NCI-H1105 (cell line): Measurements from ENCODE around the gene FBXL7.

Source experiments
- DNase-seq: peaks from one replicate; lab custom pipeline; 2025; lab: John Stamatoyannopoulos, UW

Gene FBXL7

DNA sequence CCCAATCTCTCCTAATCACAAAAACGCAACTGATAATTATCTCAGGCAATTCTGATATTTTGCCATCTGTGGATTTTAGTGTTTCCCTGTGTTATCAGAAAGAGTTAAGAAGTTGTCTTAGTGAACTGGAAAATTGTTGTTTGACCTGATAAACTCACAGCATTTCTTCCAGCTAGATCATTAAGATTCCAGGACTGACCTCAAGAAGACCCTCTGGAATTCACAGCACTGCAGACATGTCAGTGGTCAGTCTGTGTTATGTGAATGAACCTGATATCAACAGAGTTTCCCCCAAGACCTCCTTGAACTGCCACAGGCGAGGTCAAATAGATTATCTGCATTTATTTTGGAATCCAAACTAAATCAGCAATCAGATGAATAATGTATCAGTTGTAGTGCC lies 174.7 kb downstream of the FBXL7 start:
- DNase-seq = no peak

DNA sequence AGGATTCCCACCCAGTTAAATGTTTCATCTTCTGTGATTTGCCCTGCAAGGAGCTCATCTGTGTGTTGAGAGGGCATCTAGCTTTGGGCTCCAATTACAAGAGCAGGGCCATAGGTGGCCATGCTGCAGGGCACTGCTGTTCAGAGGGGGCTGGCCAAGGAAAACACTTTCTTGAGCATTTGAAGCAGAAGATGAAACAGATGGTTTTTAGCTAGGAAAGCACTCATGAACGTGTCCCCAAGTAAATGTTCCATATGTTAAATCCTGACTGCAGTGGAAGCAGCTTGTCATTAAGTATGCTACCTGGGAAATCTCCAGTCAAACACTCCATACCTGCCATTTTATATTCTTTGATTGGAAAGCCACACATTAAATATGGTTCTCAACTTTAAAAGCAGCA lies 176.6 kb downstream of the FBXL7 start:
- DNase-seq = no peak

DNA sequence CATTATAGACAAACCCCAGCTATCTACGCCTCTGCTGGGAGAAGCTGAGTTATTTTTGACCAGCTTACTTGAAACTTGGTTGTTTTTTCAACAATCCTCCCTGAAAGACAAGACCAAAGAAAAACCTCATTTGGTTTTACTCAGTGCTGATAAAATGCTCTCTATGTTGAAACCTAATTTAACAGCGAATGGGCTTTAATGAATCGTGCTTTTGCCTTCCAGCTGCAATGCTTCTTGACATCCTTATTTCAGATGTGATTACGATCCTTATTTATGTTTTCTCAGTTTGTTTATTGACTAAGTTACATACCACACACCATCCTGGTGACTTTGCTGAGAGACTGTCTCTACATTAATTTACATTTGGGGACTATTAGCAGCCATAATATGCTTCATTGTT lies 179.2 kb downstream of the FBXL7 start:
- no peak for DNase-seq

DNA sequence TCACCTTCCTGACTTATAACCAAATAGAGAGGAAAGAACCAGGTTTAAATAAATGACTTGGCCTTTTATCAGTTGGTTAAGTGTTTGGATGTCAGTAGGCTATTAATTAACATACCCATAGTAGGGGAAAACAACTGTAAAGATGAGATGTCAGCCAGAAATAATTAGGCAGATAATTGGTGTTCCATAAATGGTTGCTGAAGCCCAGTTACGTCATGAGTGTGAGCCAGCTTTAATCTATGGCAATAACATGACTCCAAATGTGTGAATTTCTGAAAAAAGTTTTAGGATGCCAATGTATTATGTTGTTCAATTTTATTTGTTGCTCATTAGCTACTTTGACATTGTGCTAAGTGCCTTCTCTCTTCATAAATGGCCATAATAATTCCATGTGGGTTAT lies 180.5 kb downstream of the FBXL7 start:
- no peak for DNase-seq

DNA sequence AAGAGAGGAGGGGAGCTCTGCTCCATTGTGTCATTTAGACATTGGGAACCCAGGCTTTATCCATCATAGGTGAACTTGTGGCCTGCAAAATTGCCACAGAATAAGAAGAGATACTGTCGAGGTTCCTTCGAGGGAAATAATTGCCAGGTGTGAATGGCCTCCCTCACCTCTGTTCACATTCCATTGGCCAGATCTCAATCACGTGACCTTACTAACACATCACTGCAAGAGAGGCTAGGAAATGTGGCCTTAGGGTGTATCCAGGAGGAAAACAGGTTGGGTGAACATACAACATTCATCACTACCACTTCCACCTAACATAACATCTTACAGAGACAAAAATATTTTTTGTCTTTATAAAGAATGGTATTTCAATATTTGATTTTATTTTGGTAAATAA lies 182.1 kb downstream of the FBXL7 start:
- no peak for DNase-seq

DNA sequence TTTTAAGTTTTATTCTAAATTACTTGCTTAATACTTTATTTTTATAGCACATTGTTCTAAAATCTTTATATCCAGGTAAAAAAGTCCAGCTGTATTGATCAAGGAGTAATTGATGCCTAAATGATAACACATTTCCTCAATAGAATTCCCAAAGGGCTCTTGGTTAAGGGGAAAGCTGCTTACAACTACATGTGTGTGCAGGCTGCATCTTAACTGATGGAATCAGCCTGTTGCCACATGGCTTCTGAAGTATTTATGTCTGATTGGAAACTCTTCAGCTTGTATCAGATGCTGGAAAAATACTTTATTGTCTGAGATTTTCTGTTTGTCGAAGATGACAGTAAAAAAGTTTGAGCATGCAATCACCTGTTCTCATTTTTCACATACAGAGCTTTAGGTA lies 182.6 kb downstream of the FBXL7 start:
- no peak for DNase-seq

DNA sequence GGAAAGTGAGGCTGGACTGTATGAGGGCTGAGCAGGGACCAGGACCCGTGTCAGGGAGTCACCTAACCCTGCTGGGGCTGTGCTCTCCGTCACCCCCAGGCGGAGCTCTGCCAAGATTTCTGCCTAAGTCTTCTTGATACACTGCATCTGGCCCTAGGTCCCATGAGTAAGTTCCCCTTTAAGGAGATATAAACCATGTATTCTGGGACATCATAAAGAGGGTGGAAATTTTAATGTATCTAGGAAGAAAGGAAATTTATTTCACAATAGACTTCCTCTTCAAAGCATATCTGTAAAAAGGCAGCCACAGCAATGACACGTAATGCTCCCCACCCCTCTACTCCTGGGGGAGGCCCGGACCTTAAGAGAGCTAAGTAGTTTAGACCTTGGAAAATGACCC lies 183.4 kb downstream of the FBXL7 start:
- DNase-seq = peak; percentile 17

DNA sequence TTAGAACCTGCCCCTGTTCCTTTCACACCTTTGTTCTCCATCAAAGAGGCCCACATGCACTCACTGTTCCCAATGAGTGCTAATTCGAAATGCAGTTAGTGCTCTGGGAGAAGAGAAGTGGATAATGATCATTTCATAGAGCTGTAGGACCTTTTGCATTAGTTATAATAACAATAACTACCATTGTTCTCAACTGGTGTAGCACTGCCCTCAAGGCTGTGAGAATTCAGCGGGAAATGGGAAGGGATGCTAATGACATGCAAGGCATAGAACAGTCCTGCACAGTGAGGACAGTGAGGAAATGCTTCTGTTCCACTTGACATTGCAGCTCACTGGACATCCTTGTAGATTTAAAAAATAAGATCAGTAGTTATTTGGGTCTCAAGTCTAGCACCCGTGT lies 187.4 kb downstream of the FBXL7 start:
- no peak for DNase-seq

DNA sequence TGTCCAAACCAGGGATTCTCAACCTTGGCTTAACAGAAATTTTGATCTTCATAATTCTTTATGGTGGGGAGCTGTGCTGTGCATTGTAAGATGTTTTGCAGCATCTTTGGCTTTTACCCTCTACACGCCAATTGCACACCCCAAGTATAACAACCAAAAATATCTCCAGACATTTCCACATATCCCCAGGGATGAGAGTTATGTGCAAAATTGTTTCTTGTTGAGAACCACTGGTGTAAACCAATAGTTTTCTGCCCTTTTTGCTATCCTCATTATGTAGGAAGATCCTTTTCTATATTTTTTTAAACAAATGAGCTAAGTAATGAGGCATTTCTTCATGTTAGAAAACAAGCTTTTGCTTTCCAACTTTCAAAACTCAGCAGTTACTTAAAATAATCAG lies 189.9 kb downstream of the FBXL7 start:
- DNase-seq = no peak

DNA sequence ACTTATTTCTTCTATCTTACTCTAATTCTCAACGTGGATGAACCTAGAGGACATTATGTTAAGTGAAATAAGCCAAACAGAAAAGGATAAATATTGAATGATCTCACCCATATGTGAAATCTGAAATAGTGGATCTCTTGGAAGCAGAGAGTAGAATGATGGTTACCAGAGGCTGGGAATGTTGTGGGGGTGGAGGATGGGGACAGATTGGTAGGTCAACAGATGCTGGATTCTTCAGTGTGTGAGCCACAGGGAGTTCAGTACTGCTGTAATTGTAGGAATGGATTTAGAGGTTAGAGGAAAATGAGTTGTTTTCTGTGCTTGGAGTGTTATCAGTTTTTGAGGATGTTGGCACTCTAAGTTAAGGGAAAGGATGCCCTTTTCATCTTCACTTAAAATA lies 190.6 kb downstream of the FBXL7 start:
- no peak for DNase-seq

DNA sequence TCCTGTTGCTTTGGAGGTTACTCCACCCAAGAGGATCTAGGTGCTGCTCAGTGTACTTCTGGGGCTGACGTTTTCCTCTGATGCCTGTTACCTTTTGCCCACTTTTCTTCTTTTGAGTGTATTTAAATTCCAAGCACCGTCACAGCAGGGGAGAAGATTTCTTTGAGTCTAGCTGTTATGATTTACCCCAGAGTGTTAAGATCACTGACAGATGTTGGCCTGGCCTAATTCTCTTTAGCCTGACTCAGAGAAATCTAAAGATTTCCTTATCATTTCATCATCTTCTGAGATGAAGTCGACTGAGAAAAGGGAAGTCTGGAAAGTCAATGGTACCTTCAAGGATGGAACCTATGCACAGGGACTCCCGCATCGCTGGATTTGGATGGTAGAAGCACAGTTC lies 191.5 kb downstream of the FBXL7 start:
- no peak for DNase-seq

DNA sequence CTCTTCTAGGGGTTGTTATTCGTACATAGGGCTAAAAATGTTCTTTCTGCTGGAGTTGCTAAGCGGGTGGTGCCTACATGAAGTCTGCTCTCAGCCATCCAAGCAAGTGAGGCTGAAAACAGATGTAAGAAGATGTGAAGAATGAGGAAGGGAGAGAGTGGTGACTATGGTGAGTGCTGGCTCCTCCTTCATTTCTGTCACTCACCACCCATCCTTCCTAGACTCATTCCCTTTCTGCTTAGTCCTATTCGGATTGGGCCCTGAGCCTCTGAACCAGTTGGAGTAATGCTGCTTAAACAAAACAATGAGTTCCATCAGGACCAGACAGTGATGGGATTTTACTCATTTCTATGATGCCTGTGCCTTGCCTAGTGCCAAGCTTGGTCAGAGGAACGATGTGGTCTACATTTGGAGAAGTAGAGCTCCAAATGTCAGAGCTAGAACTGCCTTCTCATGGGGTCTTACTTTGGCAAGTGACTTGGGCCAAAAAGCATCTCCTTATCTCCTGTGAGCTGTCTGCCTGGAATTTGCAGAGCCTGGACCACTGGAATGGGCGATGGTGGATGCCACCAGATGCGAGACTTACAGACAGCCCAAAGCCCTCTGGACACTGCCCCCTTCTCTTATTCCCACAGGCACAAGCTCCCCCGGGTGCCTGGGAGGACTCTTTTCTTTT lies 192.9 kb downstream of the FBXL7 start:
- DNase-seq = no peak

DNA sequence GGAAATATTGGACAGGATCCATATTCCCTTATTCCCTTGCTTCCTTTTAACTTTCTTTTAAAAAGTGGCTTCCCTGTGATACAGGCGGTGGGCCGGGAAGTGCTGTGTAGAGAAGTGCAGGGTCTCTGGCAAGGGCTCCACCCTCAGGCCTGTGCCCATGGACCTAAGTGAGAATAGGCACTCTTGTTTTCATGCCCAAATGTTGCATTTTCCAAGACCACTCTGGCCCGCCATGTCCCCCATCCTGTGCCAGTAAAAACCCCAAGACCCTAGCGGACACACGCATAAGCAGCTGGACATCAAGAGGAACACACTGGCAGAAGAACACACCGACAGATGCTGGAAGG lies 193.4 kb downstream of the FBXL7 start:
- no peak for DNase-seq

DNA sequence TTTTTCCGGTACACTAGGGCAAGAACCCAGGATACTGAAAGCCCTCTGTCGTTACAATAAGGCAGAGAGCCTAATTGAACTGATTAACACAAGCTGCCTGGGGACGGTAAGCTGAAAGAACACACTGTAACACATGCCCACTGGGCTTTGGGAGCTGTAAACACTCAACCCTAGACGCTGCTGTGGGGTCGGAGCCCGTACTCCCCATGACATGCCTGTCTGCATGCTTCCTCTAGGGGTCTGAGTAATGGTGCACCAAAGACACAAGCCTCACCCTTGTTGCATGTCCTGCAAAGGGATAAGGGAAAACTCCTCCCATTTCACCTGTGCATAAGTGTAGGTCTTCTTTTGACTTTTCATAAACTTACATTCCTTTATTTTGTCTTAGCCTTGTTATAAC lies 194.0 kb downstream of the FBXL7 start:
- no peak for DNase-seq

DNA sequence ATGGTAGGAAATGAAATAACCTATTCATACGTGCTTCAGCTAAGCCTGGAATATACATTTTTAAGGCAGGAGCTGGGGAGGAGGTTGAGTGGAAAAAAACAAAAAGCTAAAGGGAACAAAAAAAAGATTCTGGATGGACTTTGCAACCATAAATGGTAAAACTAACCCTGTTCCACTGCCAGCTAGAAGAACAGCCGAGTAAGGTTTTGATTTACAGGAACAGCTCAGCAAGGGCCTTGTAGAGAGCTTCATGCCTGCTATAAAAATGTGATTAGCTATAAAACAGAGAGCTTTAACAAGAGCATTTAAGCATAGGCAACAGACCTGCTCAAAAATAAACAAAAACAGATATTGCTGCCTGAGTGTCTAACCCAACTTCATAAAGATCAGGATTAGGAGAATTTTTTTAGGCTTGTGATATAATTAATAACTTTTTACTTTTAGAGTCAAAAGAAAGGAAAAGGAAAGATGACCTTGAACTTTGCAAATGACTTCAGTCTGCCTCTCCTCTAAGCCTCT lies 194.8 kb downstream of the FBXL7 start:
- DNase-seq = no peak

DNA sequence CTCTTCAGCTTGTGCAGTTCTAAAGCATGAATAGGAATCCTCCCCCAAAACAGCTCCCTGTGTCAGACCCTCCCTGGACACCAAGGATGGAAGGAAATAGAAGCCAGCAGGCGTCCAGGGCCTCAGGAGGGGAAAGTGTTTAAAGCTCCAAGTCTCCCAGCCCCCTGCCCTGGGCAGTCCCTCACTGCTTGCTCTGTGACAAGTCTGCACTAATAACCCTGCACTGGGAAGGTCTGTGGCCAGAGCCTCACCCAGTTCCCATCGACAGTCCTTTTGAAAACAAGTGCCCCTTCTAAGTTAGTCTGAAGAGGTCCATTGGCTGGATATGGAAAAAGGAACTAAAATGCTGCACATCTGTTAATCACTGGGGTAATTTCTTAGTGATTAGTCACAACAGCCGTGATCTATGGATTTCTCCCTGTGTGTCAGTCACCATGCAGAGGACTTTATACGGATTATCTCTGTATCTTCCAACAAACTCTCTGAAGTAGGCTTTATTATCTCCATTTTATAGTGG lies 195.3 kb downstream of the FBXL7 start:
- DNase-seq = no peak

DNA sequence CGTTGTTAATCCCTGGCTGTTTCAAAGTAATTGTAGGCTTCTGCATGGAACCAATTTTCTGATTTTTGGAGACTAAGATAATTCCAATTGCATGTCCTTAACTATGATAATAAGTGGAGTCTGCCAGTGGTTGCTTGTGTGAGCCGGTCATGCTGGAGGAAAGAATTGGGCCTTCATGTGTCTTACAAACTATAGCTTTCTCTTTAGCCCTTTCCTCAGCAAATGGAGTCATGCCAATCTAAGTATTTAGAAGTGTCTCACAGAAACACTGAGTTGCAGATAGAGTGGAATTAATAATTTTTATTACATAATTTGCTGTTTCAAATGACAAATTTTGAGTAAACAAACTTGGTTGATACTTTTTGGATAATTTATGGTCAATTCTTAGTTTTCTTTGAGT lies 200.4 kb downstream of the FBXL7 start:
- no peak for DNase-seq

DNA sequence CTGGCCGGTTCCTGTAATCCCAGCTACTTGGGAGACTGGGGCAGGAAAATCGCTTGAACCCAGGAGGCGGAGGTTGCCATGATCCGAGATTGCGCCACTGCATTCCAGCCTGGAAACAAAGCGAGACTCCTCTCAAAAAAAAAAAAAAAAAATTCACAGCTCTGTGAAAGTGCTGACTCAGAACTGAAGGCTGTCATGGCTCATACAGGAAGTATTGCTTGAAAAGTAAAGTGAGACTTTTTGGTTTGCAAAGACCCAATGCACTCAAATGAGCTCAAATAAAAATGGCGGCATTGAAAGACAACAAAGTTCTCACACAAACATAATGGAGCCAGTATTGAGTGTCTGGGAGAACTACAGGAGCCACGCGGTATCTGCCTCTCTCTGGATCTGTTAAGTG lies 202.1 kb downstream of the FBXL7 start:
- DNase-seq = no peak

DNA sequence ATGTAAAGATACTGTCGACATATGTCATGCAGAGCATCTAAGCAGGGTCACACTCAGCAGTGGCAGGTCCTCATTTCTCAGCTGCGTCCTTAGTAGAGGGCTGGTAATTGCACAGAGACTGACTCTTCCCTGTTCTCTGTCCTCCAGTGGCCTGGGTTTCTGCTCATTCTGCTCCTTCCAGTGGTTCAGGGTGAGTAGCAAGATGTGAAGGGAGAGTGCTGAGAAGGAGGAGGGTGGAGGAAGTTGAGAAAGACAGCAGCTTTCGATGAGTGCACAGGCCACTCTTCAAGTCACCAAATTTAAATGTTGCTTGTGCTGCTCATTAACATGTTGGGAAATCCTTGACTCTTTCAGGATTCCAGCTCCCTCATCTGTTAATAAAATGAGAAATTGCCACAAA lies 203.9 kb downstream of the FBXL7 start:
- DNase-seq = no peak

DNA sequence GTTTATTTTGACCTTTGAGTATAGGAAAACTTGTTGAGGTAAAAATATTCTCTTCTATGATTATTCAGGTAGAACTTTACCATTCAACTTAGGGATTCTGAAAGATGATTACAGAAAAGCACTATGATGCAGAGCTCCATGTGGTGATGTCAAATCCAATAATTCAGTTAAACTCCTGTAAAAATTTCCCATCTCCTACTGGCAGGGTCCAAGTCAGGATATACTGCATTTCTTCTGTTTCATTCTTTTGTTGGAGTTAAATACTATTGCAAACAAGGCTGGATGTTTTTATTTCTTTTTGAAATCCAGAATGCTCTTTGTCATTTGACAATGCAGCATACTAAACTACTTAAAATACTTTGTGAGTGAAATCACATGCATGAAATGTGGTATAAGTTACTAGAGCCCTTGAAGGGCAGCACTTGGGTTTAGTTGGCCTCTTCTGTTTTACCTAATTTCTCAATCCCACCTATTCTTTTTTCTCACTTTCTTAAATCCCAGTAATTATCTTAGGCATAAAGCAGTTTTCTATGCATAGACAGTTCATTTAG lies 204.5 kb downstream of the FBXL7 start:
- no peak for DNase-seq

DNA sequence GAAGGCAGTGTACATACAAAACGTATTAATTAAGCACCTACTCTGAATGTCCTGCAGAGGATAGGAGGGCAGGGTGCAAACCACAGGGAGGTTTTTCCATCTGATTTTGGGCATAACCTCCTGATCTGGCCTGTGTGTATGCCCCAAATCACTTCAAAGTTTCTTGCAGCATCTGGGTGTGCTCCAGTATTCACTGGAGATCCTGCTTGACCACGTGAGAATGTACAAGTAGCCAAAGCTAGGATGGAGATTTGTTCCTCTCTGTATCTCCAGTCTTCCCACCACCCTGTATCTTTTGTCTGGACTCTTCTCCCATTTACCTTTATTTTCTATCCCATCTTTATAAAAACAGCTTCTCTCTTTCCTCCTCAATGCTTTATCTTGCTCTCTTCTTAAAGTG lies 207.7 kb downstream of the FBXL7 start:
- DNase-seq = no peak

DNA sequence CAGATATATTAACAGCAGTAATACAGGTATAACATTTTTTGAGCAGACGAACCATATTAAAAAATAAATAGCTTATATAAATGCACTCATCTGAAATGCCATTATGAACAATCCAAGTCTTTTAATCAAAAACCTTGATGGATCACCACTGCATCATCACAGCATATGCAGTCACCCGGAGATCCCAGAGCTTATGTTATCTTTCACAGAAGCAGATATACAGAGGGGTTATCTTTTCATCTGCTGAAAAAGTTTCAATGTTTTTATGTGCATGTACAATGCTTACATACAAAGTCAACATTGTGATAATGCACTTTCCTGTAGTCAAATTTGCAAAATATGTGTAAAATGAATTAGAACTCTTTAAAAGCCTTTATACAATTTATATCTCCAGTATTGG lies 211.9 kb downstream of the FBXL7 start:
- DNase-seq = no peak

DNA sequence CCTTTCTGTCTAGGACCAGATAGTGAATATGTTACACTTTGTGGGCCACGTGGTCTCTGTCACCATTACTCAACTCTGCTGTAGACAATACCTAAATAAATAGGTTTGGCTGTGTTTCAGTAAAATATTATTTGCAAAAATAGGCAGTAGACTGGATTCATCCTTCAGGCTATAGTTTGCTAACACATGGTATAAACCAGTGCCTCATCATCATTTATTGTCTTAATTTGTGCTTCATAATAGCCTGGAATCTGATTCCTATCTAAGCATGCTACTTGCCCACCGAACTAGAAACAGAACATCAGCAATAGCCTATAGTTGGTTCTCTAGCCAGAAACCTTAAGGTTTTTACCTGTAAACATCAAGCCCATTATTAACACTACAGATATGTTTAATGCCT lies 215.6 kb downstream of the FBXL7 start:
- DNase-seq = no peak

DNA sequence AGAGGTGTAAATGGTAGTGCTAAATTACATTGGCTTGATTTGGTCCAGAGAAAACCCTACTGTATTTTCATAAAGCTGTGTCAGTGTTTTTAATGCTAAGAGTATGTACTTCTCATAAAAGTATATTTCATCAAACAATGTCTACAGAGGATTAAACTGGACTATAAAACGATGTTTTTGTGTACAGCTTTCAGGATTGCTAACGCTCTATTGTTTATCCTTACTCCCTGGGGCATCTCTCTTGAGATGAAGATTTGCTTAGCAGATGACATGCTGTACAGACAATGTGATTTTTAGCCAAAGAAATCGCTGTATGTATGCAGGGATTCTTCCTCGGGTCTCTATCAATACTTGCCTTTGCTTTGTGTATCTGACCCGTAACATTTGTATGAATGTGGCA lies 216.0 kb downstream of the FBXL7 start:
- no peak for DNase-seq
